Left renal pelvis (tissue), 4 donors: ENCODE data around the gene RRP1B. TPM values are rescaled to one million over a fixed set of nuclear protein-coding genes. Genes with fewer than 3 reads are reported as not detected.
"Not testable (repeated sequence)": the region's sequence is repeated elsewhere in the genome, so short reads cannot be mapped to it uniquely, and the experiment has no call there.

Source experiments
- DNase-seq, 4 donors: peaks; one replicate each; pipeline ENCODE4 v3.0.0-alpha.2; 2013; ENCODE audit warnings: low read depth in 4 of 4, low spot score in 3 of 4
- polyA plus RNA-seq, 4 donors: library from polyadenylated mRNA; unstranded; fragments of 120-200 nt; gene quantifications; one replicate each; pipeline ENCODE4 v1.2.1, GENCODE V29; 2013; ENCODE audit not compliant: insufficient read length in 4 of 4

Gene RRP1B
- polyA plus RNA-seq, 4 donors: 30.6 to 32.4 (median 31.2) TPM

GRCh38 chr21:43639470-43640353 lies 19.6 kb upstream of the RRP1B start:
- no peak for DNase-seq

GRCh38 chr21:43640400-43640799 lies 19.0 kb upstream of the RRP1B start:
- no peak for DNase-seq

- DNase-seq: no peak
Observed at GRCh38 chr21:43643193-43643592, 16.2 kb upstream of the RRP1B start.

- no peak for DNase-seq
Observed at GRCh38 chr21:43644071-43644470, 15.3 kb upstream of the RRP1B start.

- DNase-seq: no peak
Observed at GRCh38 chr21:43644609-43645008, 14.8 kb upstream of the RRP1B start.

- DNase-seq: peak in 1 of 4 donors; percentile 42
Observed at GRCh38 chr21:43645136-43645891, 14.0 kb upstream of the RRP1B start.

GRCh38 chr21:43645976-43646375 lies 13.4 kb upstream of the RRP1B start:
- DNase-seq: no peak

GRCh38 chr21:43646550-43647260 lies 12.7 kb upstream of the RRP1B start:
- DNase-seq: peak; percentile 52 to 69 (median 66)

- DNase-seq: no peak
Observed at GRCh38 chr21:43648171-43648570, 11.2 kb upstream of the RRP1B start.

- DNase-seq: not testable (repeated sequence)
Observed at GRCh38 chr21:43651926-43652325, 7.4 kb upstream of the RRP1B start.

GRCh38 chr21:43652616-43653015 lies 6.7 kb upstream of the RRP1B start:
- DNase-seq: no peak

GRCh38 chr21:43653626-43654025 lies 5.7 kb upstream of the RRP1B start:
- no peak for DNase-seq

GRCh38 chr21:43654806-43655489 lies 4.4 kb upstream of the RRP1B start:
- DNase-seq: no peak

- DNase-seq: no peak
Observed at GRCh38 chr21:43657355-43658087, 1.8 kb upstream of the RRP1B start.

GRCh38 chr21:43658088-43658741 lies 1.1 kb upstream of the RRP1B start:
- DNase-seq: no peak

GRCh38 chr21:43658769-43659135 lies 608 bp upstream of the RRP1B start:
- DNase-seq: no peak

GRCh38 chr21:43662286-43662685 lies 2.9 kb downstream of the RRP1B start:
- no peak for DNase-seq

GRCh38 chr21:43663033-43663432 lies 3.7 kb downstream of the RRP1B start:
- no peak for DNase-seq

GRCh38 chr21:43664358-43664757 lies 5.0 kb downstream of the RRP1B start:
- no peak for DNase-seq
